ENCODE data around the gene OTOA.
A peak's percentile ranks its signal among the peaks of the same experiment; 100 is the strongest.
"Not testable (repeated sequence)": the region's sequence is repeated elsewhere in the genome, so short reads cannot be mapped to it uniquely, and the experiment has no call there.

Gene OTOA

DNA sequence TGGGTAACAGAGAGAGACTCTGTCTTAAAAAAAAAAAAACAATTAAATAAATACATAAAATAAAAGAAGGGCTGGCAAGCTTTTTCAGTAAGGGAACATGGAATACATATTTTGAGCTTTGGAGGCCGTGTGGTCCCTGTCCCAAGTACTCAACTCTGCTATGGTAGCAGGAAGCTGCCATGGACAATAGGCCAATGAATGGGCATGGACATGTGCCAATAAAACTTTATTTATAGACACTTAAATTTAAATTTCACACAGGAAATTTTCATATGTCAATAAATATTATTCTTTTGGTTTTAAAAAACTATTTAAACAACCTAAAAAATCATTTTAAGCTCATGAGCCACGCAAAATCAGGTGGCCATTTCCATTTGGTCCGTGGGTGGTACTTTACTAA lies 3.8 kb downstream of the OTOA start:
- DNase-seq (ENCODE audit: low read depth in 1 of 2, low spot score in 1 of 2): no peak

GRCh38 chr16:21673469-21673868 lies 9.7 kb downstream of the OTOA start:
- no peak for DNase-seq (ENCODE audit: low read depth in 1 of 2, low spot score in 1 of 2)

DNA sequence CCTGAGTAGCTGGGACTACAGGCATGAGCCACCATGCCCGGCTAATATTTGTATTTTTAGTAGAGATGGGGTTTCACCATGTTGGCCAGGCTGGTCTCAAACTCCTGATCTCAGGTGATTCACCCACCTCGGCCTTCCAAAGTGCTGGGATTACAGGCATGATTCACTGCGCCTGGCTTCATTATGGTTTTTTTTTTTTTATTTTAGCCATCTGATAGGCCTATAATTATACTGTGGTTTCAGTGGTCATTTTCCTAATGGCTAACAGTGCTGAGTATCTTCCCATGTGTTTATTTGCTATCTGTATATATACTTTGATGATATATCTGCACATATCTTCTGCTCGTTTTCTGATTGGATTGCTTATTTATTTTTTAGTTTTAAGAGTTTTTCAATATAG lies 10.7 kb downstream of the OTOA start:
- DNase-seq (ENCODE audit: low read depth in 1 of 2, low spot score in 1 of 2): not testable (repeated sequence)

DNA sequence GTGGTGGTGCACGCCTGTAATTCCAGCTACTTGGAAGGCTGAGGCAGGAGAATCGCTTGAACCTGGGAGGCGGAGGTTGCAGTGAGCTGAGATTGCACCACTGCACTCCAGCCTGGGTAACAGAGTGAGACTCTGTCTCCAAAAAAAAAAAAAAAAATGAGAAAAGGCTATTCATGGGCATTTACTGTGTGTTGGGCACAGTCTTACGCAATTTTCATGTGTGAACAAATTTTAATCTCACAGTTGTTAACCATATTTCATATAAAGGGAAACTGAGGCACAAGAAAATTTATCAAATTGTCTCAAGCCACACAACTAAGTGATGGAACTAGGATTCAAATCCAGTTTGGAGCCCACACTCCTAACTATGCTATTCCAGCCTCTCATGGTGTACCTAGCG lies 16.9 kb downstream of the OTOA start:
- not testable (repeated sequence) for DNase-seq (ENCODE audit: low read depth in 1 of 2, low spot score in 1 of 2)

DNA sequence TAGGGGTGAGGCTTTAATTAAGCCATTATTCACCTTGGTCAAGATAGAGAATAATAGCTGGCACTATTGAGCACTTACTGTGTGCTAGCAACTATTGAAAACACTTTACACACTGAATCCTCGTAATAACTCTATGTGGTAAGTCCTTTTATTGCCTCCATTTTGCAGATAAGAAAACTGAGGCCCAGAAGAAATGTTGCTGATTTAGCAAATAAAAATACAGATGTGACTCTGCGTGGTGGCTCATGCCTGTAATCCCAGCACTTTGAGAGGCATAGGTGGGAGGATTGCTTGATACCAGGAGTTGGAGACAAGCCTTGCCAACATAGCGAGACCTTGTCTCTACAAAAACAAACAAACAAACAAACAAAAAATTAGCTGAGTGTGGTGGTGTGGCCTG lies 19.4 kb downstream of the OTOA start:
- DNase-seq (ENCODE audit: low read depth in 1 of 2, low spot score in 1 of 2): no peak

DNA sequence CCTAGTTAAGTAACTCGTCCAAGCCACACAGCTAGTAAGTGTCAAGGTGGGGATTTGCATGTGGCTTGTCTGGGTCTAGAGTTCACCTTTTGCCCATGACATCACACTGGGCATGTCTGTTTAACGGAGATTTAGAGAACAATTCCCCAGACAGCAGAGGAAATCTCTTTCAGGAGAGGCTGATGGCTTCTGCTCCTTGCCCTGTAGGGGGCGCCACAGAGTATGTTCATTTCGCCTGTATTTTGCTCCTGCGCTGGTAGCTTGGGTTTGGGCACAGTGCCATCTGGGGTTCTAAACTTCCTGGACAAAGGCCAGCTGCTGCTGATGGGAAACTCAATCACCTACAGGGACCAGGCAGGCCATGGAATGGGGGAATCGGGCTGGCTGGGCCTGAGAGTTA lies 20.4 kb downstream of the OTOA start:
- peak in 1 of 2 donors; percentile 9 for DNase-seq (ENCODE audit: low read depth in 1 of 2, low spot score in 1 of 2)

GRCh38 chr16:21685034-21685455 lies 21.3 kb downstream of the OTOA start:
- DNase-seq (ENCODE audit: low read depth in 1 of 2, low spot score in 1 of 2): no peak

- DNase-seq (ENCODE audit: low read depth in 1 of 2, low spot score in 1 of 2): no peak
Observed at GRCh38 chr16:21689107-21689506, 25.3 kb downstream of the OTOA start.

GRCh38 chr16:21690967-21691366 lies 27.2 kb downstream of the OTOA start:
- DNase-seq (ENCODE audit: low read depth in 1 of 2, low spot score in 1 of 2): not testable (repeated sequence)

- DNase-seq (ENCODE audit: low read depth in 1 of 2, low spot score in 1 of 2): no peak
Observed at GRCh38 chr16:21694609-21695008, 30.8 kb downstream of the OTOA start.

- DNase-seq (ENCODE audit: low read depth in 1 of 2, low spot score in 1 of 2): no peak
Observed at GRCh38 chr16:21697032-21697431, 33.3 kb downstream of the OTOA start.

DNA sequence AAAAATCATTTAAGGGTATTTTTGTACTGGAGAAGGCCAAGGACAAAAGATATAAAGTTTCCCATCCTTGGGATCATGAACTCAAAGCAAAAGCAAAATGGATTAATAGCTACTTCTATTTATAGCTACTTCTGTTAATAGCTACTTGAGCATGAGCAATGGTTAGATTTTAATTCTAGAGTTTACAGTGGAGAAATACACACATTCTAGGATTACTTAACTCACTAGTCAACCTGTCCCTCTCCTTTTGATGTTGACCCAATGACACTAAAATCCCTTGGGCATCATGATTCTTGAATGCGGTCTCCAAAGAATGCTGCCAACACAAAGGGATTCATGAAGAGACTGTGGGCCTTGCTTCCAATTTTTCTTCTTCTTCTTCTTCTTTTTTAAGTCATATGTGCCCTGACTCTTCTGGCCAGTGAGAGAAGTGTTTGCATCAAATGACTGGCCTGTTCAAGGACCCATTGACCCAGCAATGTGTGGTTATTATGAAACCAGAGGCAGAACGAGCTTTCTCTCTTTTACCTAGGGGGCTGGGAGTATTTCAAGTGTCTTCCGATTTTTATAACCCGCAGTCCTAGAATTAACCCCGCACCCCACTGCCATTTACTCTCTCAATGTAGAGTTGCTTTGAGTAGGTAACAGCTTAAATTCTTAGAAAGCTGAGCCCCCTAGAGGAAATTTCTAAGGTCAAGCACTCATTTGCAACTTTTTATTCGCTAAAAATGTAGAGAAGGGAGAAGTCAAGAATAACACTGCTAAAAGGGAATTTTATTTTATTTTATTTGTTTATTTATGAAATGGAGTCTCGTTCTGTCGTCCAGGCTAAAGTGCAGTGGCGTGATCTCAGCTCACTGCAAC lies 34.6 kb downstream of the OTOA start:
- DNase-seq (ENCODE audit: low read depth in 1 of 2, low spot score in 1 of 2): no peak

GRCh38 chr16:21701271-21701670 lies 37.5 kb downstream of the OTOA start:
- no peak for DNase-seq (ENCODE audit: low read depth in 1 of 2, low spot score in 1 of 2)

DNA sequence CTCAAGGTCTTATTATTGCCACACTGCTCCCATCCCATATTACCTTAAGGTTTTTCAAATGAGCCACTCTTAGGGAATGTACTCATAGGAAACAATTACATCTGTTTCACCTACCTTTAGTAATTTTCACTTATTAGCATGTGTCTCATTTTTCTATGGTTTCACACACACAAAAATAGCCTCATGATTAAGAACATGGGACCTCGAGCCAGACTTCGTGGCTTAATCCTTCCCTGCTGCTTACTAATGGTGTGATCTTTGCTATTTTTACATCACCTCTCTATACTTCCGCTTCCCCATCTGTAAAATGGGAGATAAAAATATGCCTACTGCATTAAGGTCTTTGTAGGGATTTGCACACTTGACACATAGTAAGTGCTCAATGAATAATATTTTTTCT lies 38.5 kb downstream of the OTOA start:
- no peak for DNase-seq (ENCODE audit: low read depth in 1 of 2, low spot score in 1 of 2)

DNA sequence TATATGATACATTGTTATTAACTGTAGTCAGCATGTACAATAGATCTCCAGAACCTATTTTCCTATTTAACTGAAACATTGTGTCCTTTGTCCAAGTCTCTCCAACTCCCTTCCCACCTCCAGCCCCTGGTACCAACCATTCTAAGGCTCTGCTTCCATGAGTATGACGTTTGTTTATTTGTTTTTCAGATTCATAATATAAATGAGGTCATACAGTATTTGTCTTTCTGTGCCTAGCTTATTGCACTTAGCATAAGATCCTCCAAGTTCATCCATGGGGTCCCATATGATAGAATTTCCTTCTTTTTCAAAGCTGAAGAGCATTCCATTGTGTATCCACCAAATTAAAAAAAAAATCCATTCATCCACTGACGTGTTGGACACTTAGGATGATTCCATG lies 39.4 kb downstream of the OTOA start:
- DNase-seq (ENCODE audit: low read depth in 1 of 2, low spot score in 1 of 2): no peak

DNA sequence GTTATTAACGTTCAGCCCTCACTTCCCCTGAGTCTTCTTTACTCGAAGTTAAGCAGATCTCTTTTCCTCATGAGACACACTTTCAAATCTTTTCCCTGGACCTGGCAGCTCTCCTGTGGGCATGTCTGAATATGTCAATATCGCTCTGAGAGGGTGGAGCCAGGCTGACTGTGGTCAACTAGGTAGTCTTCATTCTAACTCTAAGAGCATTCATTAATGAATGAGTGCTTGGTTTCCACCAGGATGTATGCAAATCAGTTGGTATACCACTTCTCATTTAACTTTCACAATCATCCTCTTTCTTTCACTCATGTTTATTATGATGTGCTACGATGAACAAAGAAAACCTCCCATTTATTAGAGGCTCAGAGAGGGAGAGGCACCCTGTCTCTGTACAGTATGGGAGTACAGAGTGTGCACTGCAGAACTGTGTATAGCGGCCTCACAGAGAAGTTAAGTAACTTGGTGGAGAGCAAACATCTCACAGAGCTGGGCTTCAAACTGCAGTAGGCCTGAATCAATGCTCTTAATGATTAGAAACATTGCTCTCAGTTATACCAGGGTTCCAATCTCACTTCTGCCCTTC lies 39.9 kb downstream of the OTOA start:
- no peak for DNase-seq (ENCODE audit: low read depth in 1 of 2, low spot score in 1 of 2)

DNA sequence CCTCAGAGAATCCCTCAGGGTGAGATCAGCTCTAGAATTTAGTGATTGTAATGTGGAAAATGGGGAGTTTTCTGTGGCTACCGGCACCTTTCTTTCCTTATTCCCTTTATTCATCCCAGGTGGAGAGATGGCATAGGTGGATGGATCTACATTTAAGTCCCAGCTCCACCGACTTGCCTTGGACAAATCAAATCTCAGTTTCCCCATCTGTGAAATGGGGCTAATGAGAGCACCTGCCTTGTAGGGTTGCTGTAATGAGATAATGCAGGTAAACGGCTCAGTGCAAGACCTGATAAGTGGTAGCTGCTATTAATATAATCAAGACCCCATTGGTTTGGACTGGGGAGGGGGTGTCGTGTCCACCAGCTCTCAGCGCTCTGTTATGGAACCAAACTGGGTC lies 40.5 kb downstream of the OTOA start:
- DNase-seq (ENCODE audit: low read depth in 1 of 2, low spot score in 1 of 2): no peak

DNA sequence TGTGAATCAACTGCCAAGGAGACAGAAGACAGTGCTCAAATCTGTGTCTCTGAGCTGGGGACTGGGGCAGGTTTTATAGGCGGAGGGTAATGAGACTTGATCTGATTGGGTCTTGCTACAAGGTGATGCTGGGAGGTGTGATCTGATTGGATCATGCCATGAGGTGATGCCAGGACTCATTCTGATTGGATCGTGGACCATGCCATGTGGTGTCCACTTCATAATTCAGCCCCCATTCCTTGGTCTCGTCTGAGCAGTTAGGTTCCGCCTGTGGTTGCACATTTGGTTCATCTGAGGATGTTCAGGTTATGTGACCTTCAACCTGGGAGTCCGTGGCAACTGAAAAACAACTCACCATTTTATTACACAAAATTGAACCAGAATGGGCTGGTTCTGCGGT lies 41.0 kb downstream of the OTOA start:
- DNase-seq (ENCODE audit: low read depth in 1 of 2, low spot score in 1 of 2): no peak

GRCh38 chr16:21708533-21709115 lies 44.9 kb downstream of the OTOA start:
- peak; percentile 66 to 86 for DNase-seq (ENCODE audit: low read depth in 1 of 2, low spot score in 1 of 2)

- no peak for DNase-seq (ENCODE audit: low read depth in 1 of 2, low spot score in 1 of 2)
Observed at GRCh38 chr16:21710938-21711337, 47.2 kb downstream of the OTOA start.

- no peak for DNase-seq (ENCODE audit: low read depth in 1 of 2, low spot score in 1 of 2)
Observed at GRCh38 chr16:21713549-21714368, 50.0 kb downstream of the OTOA start.

- not testable (repeated sequence) for DNase-seq (ENCODE audit: low read depth in 1 of 2, low spot score in 1 of 2)
Observed at GRCh38 chr16:21714369-21714618, 50.5 kb downstream of the OTOA start.

Measured in activated CD4-positive, alpha-beta T cell treated with anti-CD3 and anti-CD28 coated beads, Interleukin-2, amount 50 U/mL, for 24 hours (primary cell).